Endothelial cell of umbilical vein (primary cell): ENCODE results near the gene FTHL17. TPM values are rescaled to one million over a fixed set of nuclear protein-coding genes. Genes with fewer than 3 reads are reported as not detected.

Source experiments
- BruUV-seq: library from RNA; stranded (reverse); fragments of 400-500 nt; replicated peaks from 2 replicates; lab custom pipeline; 2021; lab: Mats Ljungman, UMichigan
- CTCF ChIA-PET: fragments of 300-600, 350-600 bp; sonication (Branson Sonifier 250); formaldehyde crosslinking; loops from one replicate; lab custom pipeline; 2021; ENCODE audit warnings: antibody characterized with exemption, inconsistent platforms; lab: Charles Lee
- POLR2A ChIA-PET: fragments of 300-600, 350-600 bp; sonication (Branson Sonifier 250); formaldehyde crosslinking; loops from one replicate; lab custom pipeline; 2021; ENCODE audit warnings: antibody characterized with exemption, inconsistent platforms; lab: Charles Lee
- DNase-seq: peaks from one replicate; pipeline ENCODE4 v3.0.0-alpha.2; 2011; ENCODE audit warnings: low read depth, low spot score
- FAIRE-seq: peaks from 2 replicates; lab custom pipeline; 2011; peaks lifted over from hg19 to GRCh38; lab: Jason Lieb, UNC
- H2AFZ ChIP-seq: 2 replicates; pipeline ENCODE4 v1.6.0; 2012; ENCODE audit warnings: low read depth, low read length, control low read depth, inconsistent platforms
- H3K27ac ChIP-seq: 2 replicates; pipeline ENCODE4 v1.5.1; 2011; ENCODE audit warnings: low read depth, mild to moderate bottlenecking, control low read depth, low read length, moderate library complexity; ENCODE audit not compliant: insufficient read depth
- H3K27me3 ChIP-seq, 2 experiments: 2 replicates each; pipeline versions ENCODE4 v1.6.0 to v1.6.1; 2011; ENCODE audit warnings: low read length in 2 of 2, mixed read lengths in 1 of 2; ENCODE audit not compliant: control insufficient read depth in 2 of 2, insufficient read depth in 2 of 2
- H3K36me3 ChIP-seq, 2 experiments: 2 replicates in 1 of 2; 3 replicates in 1 of 2; pipeline ENCODE4 v1.5.1; 2011; ENCODE audit warnings: low read length in 2 of 2, mild to moderate bottlenecking in 1 of 2, moderate library complexity in 1 of 2; ENCODE audit not compliant: control insufficient read depth in 2 of 2, insufficient read depth in 2 of 2; ENCODE audit errors: extremely low read depth in 1 of 2
- H3K4me1 ChIP-seq: 3 replicates; pipeline ENCODE4 v1.5.1; 2011; ENCODE audit warnings: mild to moderate bottlenecking, low read length; ENCODE audit not compliant: control insufficient read depth, insufficient read depth; ENCODE audit errors: extremely low read depth
- H3K4me2 ChIP-seq: 2 replicates; pipeline ENCODE4 v1.6.1; 2011; ENCODE audit warnings: low read length, control low read depth, mixed read lengths; ENCODE audit not compliant: insufficient read depth
- H3K4me3 ChIP-seq, 3 experiments: fragments of 200-600 bp in 1 of 3; sonication (generic), shearing (Covaris generic) in 1 of 3; replicated peaks in 1 of 3; 2 replicates each; pipeline ENCODE4 v1.5.1; 2011 to 2016; ENCODE audit warnings: control low read depth in 3 of 3, low read length in 3 of 3, mild to moderate bottlenecking in 2 of 3, inconsistent platforms in 1 of 3, low read depth in 1 of 3, moderate library complexity in 1 of 3; ENCODE audit not compliant: insufficient read depth in 1 of 3
- H3K79me2 ChIP-seq: 2 replicates; pipeline ENCODE4 v1.6.0; 2012; ENCODE audit warnings: low read length, inconsistent platforms; ENCODE audit not compliant: control insufficient read depth, insufficient read depth
- H3K9ac ChIP-seq: replicated peaks from 2 replicates; pipeline ENCODE3; 2011; ENCODE audit warnings: low read length, control low read depth; ENCODE audit not compliant: insufficient read depth; ENCODE audit errors: extremely low read depth
- H3K9me1 ChIP-seq: replicated peaks from 3 replicates; pipeline ENCODE4 v1.6.0; 2011; ENCODE audit warnings: mild to moderate bottlenecking, low read length; ENCODE audit not compliant: control insufficient read depth, insufficient read depth; ENCODE audit errors: extremely low read depth
- H3K9me3 ChIP-seq: replicated peaks from 2 replicates; pipeline ENCODE4 v1.5.1; 2012; ENCODE audit warnings: low read length, inconsistent platforms; ENCODE audit not compliant: control insufficient read depth, insufficient read depth
- H4K20me1 ChIP-seq: replicated peaks from 2 replicates; pipeline ENCODE3; 2011; ENCODE audit warnings: mild to moderate bottlenecking, low read length; ENCODE audit not compliant: control insufficient read depth, insufficient read depth; ENCODE audit errors: extremely low read depth
- CTCF ChIP-seq, 2 donors: IDR thresholded peaks; 1 replicate in 1 of 2; 2 replicates in 1 of 2; pipeline ENCODE4 v1.5.1; 2011; ENCODE audit warnings: low read length in 2 of 2, mild to moderate bottlenecking in 2 of 2, moderate library complexity in 2 of 2, control low read depth in 1 of 2, inconsistent platforms in 1 of 2, low read depth in 1 of 2; ENCODE audit not compliant: insufficient read depth in 1 of 2; ENCODE audit errors: extremely low read depth in 1 of 2
- EZH2 ChIP-seq: IDR thresholded peaks from 2 replicates; pipeline ENCODE4 v1.6.1; 2012; ENCODE audit warnings: borderline replicate concordance, low read depth, mild to moderate bottlenecking, moderate library complexity, low read length, inconsistent platforms; ENCODE audit not compliant: severe bottlenecking
- FOS ChIP-seq: IDR thresholded peaks from 2 replicates; pipeline ENCODE4 v1.6.1; 2011; ENCODE audit warnings: mild to moderate bottlenecking, low read length, moderate library complexity, borderline replicate concordance; ENCODE audit not compliant: insufficient read depth
- GATA2 ChIP-seq: IDR thresholded peaks from 2 replicates; pipeline ENCODE4 v1.7.0; 2011; ENCODE audit warnings: low read depth, mild to moderate bottlenecking, moderate library complexity, mixed read lengths, low read length; ENCODE audit not compliant: insufficient read length, insufficient read depth
- JUN ChIP-seq: IDR thresholded peaks from 2 replicates; pipeline ENCODE4 v1.6.1; 2011; ENCODE audit warnings: borderline replicate concordance, low read depth; ENCODE audit not compliant: insufficient read length, insufficient read depth
- MAX ChIP-seq: IDR thresholded peaks from 2 replicates; pipeline ENCODE4 v1.6.1; 2011; ENCODE audit not compliant: insufficient read depth, insufficient read length
- MYC ChIP-seq: IDR thresholded peaks from one replicate; pipeline ENCODE4 v1.6.1; 2011; ENCODE audit warnings: mild to moderate bottlenecking, low read depth, low read length
- POLR2A ChIP-seq: IDR thresholded peaks from 2 replicates; pipeline ENCODE4 v1.6.1; 2012; ENCODE audit warnings: low read depth, mild to moderate bottlenecking, control low read depth, low read length
- POLR2AphosphoS5 ChIP-seq: IDR thresholded peaks from 2 replicates; pipeline ENCODE4 v1.6.1; 2012; ENCODE audit warnings: low read depth, mild to moderate bottlenecking, control low read depth, low read length, moderate library complexity; ENCODE audit not compliant: insufficient read depth
- dilution Hi-C: fragments of 300-500 bp; cut with MboI; formaldehyde crosslinking; loops from one replicate; pipeline ENCODE4 v1.15.0; 2019; ENCODE audit warnings: low sequenced_read_pairs; ENCODE audit not compliant: extremely low pct_ligation_motif_present
- intact Hi-C: fragments of 100-400 bp; cut with micrococcal nuclease; formaldehyde crosslinking; loops from one replicate; pipeline ENCODE4 v1.10.0; 2022
- polyA plus RNA-seq, 4 experiments: library from polyadenylated mRNA; depleted of rRNA in 3 of 4; stranded (reverse) in 3 of 4; unstranded in 1 of 4; fragments of >200 nt; gene quantifications; 2 replicates each; pipeline versions ENCODE4 v1.2.1 to v1.2.3, GENCODE V29; 2011 to 2012; ENCODE audit warnings: missing spikeins in 1 of 4
- total RNA-seq: library from RNA; stranded (reverse); gene quantifications from 2 replicates; pipeline ENCODE4 v1.2.3, GENCODE V29; 2021

Gene FTHL17
- total and polyA plus RNA-seq, 2 donors (not counting 3 experiments of a cell fraction or from before 2014, with no cell fraction given): not detected

GRCh38 chrX:31092476-31092875 lies 20.6 kb upstream of the FTHL17 start:
- no peaks in the 10 kb centered on the region for H3K9me3 ChIP-seq
- no peak overlapping the region for H3K9ac ChIP-seq
- no peak for TF ChIP-seq POLR2AphosphoS5
- TF ChIP-seq CTCF (IDR thresholded peaks at IDR 0.05; ENCODE audit: extremely low read depth in 1 of 2, insufficient read depth in 1 of 2, low read depth in 1 of 2, low read length in 2 of 2): no peak
- TF ChIP-seq POLR2A: no peak
- no peak for TF ChIP-seq MYC
- no peak for TF ChIP-seq GATA2
- no peak for TF ChIP-seq EZH2
- TF ChIP-seq FOS: no peak
- TF ChIP-seq JUN: no peak
- no peak for TF ChIP-seq MAX
- no peak overlapping the region for H3K27ac ChIP-seq
- no peaks in the 10 kb centered on the region for H4K20me1 ChIP-seq
- no TSS peak for BruUV-seq
- no peaks in the 10 kb centered on the region for H3K27me3 ChIP-seq
- CTCF ChIA-PET: no interaction called here
- POLR2A ChIA-PET: no interaction called here
- intact Hi-C loops: no loop called here
- no peak overlapping the region for H2AFZ ChIP-seq
- dilution Hi-C loops: no loop called here
- no peaks in the 10 kb centered on the region for H3K9me1 ChIP-seq
- H3K4me3 ChIP-seq: no peak overlapping the region
- H3K36me3 ChIP-seq: no peaks in the 10 kb centered on the region
- DNase-seq: no peak
- FAIRE-seq: no peak
- no peaks in the 10 kb centered on the region for H3K4me1 ChIP-seq
- no peak overlapping the region for H3K4me2 ChIP-seq
- no peaks in the 10 kb centered on the region for H3K79me2 ChIP-seq
